ENCODE results near the gene PRR33. TPM values are rescaled to one million over a fixed set of nuclear protein-coding genes. Genes with fewer than 3 reads are reported as not detected.

Gene PRR33
- total and polyA plus RNA-seq, 9 of the 15 experiments (the other 6 are each of a cell fraction or from before 2014, with no cell fraction given): not detected

GRCh38 chr11:1870721-1871466 lies 20.8 kb downstream of the PRR33 start (continued):
- TF ChIP-seq CREB3 (tag; conservative IDR thresholded peaks at IDR 0.05; ENCODE audit: low read depth) (no peak), MAX (CRISPR knock-in tag; IDR thresholded peaks at IDR 0.05) (peak; percentile 42; the same call in 1 of the 2 replicates), ZNF384 (IDR thresholded peaks at IDR 0.05; ENCODE audit: low read depth, low read length) (no peak), ZNF655 (CRISPR knock-in tag; IDR thresholded peaks at IDR 0.05) (no peak), ZNF609 (CRISPR knock-in tag; IDR thresholded peaks at IDR 0.05; ENCODE audit: borderline replicate concordance) (no peak), PRMT5 (CRISPR knock-in tag; IDR thresholded peaks at IDR 0.05) (no peak), TFAP4 (CRISPR knock-in tag; IDR thresholded peaks at IDR 0.05; ENCODE audit: borderline replicate concordance) (peak; percentile 79), FOXK2 (conservative IDR thresholded peaks at IDR 0.05 in 1 of 2, IDR thresholded peaks at IDR 0.05 in 1 of 2; ENCODE audit: low read depth in 2 of 2) (no peak), VEZF1 (CRISPR knock-in tag; IDR thresholded peaks at IDR 0.05) (no peak), ZKSCAN1 (IDR thresholded peaks at IDR 0.05; ENCODE audit: low read depth, low read length) (peak; percentile 44; the same call in 1 of the 2 replicates), SMC3 (conservative IDR thresholded peaks at IDR 0.05; ENCODE audit: insufficient read depth, low read depth, low read length) (no peak), ZNF146 (CRISPR knock-in tag; IDR thresholded peaks at IDR 0.05; ENCODE audit: unreplicated experiment) (no peak), ZNF398 (CRISPR knock-in tag; IDR thresholded peaks at IDR 0.05) (no peak)

Data from K562 (cell line).